ENCODE measurements around the gene B4GALT6.

B4GALT6 gene

GRCh38 chr18:31591113-31591512, 93.3 kb downstream of the B4GALT6 start:
- no peak for DNase-seq

- DNase-seq: no peak
Observed at GRCh38 chr18:31590570-31590969, 93.8 kb downstream of the B4GALT6 start.

- DNase-seq: no peak
Observed at GRCh38 chr18:31587529-31587928, 96.9 kb downstream of the B4GALT6 start.

- DNase-seq: no peak
Observed at GRCh38 chr18:31586616-31587015, 97.8 kb downstream of the B4GALT6 start.

GRCh38 chr18:31585991-31586390, 98.4 kb downstream of the B4GALT6 start:
- no peak for DNase-seq

GRCh38 chr18:31583185-31583854, 101.1 kb downstream of the B4GALT6 start:
- no peak for DNase-seq

- no peak for DNase-seq
Observed at GRCh38 chr18:31581498-31582197, 102.7 kb downstream of the B4GALT6 start.

- DNase-seq: no peak
Observed at GRCh38 chr18:31579375-31579774, 105.0 kb downstream of the B4GALT6 start.

- no peak for DNase-seq
Observed at GRCh38 chr18:31578126-31578525, 106.3 kb downstream of the B4GALT6 start.

- no peak for DNase-seq
Observed at GRCh38 chr18:31577195-31577594, 107.2 kb downstream of the B4GALT6 start.

GRCh38 chr18:31576670-31577069, 107.7 kb downstream of the B4GALT6 start:
- DNase-seq: no peak

GRCh38 chr18:31575515-31576257, 108.7 kb downstream of the B4GALT6 start:
- no peak for DNase-seq

- DNase-seq: no peak
Observed at GRCh38 chr18:31574359-31574758, 110.0 kb downstream of the B4GALT6 start.

All from stimulated activated CD4-positive, alpha-beta T cell treated with anti-CD3 and anti-CD28 coated beads, Interleukin-4, amount 100 ng/mL, for 1 hour (primary cell).